ENCODE measurements around the gene ZNF668.

DNA sequence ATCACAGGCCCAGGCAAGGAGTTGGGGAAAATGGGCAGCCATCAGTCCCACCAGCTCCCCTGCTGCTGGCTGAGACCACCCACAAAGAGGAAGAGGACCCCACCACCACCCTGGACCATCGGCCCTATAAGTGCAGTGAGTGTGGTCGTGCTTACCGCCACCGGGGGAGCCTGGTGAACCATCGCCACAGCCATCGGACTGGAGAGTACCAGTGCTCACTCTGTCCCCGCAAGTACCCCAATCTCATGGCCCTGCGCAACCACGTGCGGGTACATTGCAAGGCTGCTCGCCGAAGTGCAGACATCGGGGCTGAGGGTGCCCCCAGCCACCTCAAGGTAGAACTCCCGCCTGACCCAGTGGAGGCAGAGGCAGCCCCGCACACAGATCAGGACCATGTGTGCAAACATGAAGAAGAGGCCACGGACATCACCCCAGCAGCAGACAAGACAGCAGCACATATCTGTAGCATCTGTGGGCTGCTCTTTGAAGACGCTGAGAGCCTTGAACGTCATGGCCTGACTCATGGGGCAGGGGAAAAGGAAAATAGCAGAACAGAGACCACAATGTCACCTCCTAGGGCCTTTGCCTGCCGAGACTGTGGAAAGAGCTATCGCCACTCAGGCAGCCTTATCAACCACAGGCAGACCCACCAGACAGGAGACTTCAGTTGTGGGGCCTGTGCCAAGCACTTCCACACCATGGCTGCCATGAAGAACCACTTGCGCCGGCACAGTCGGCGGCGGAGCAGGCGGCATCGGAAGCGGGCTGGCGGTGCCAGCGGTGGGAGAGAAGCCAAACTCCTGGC is 3.8 kb upstream of the ZNF668 start:
- TF ChIP-seq, protein P1, sequence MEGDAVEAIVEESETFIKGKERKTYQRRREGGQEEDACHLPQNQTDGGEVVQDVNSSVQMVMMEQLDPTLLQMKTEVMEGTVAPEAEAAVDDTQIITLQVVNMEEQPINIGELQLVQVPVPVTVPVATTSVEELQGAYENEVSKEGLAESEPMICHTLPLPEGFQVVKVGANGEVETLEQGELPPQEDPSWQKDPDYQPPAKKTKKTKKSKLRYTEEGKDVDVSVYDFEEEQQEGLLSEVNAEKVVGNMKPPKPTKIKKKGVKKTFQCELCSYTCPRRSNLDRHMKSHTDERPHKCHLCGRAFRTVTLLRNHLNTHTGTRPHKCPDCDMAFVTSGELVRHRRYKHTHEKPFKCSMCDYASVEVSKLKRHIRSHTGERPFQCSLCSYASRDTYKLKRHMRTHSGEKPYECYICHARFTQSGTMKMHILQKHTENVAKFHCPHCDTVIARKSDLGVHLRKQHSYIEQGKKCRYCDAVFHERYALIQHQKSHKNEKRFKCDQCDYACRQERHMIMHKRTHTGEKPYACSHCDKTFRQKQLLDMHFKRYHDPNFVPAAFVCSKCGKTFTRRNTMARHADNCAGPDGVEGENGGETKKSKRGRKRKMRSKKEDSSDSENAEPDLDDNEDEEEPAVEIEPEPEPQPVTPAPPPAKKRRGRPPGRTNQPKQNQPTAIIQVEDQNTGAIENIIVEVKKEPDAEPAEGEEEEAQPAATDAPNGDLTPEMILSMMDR (IDR thresholded peaks at IDR 0.05): no peak
- no peak for TF ChIP-seq POLR2A (IDR thresholded peaks at IDR 0.05)
- no peak for TF ChIP-seq POLR2AphosphoS5 (IDR thresholded peaks at IDR 0.05)
- TF ChIP-seq EP300 (IDR thresholded peaks at IDR 0.05): no peak

All from stomach (tissue), 4 donors.